ENCODE data around the gene GPR35.

GPR35 gene

DNA sequence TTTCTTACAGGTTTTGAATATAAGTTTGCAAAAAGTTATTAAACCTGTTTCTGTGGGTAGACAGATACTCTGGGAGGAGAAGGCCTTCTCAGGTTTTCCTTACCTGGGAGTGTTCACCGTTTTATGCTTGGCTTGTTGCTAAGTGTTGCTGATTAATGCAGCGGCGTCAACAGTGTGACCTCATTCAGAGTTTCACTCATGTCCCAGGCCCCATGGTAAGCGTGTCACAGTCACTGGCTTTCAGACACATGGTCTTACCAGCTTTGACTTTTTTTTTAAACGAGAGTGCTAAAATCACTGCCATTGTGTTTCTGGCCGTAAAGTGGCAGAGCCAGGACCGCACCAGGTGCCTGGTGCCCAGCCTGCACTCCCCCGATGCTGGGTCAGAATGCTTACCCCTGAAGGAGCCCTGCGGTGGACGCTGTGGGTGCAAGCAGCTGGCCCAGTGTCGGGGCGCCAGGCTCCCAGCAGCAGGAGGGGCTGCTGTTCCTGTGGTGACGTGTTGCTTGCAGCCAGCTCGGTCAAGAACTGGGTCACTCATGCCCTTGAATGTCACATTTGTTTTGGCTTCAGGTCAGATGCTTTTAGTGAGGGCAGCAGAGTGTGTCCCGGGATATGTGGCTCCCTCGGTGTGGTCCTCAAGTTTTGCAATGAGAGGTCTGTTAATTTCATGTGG, 35.3 kb upstream of the GPR35 start:
- DNase-seq, result no peak

DNA sequence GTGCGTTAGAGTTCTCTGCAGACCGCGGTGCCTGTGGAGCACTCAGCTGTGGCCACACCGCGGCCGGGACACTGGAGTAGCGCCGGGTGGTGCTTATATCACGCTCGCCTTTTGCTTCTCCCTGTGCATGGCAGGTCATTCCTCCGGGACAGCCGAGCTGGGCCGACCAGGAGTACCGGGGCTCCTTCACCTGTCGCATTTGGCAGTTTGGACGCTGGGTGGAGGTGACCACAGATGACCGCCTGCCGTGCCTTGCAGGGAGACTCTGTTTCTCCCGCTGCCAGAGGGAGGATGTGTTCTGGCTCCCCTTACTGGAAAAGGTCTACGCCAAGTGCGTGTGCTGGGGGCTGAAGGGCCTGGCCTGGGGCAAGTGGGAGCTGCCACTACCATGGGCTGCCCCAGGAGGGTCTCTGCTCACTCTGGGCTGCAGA, 34.6 kb upstream of the GPR35 start:
- no peak for DNase-seq

DNA sequence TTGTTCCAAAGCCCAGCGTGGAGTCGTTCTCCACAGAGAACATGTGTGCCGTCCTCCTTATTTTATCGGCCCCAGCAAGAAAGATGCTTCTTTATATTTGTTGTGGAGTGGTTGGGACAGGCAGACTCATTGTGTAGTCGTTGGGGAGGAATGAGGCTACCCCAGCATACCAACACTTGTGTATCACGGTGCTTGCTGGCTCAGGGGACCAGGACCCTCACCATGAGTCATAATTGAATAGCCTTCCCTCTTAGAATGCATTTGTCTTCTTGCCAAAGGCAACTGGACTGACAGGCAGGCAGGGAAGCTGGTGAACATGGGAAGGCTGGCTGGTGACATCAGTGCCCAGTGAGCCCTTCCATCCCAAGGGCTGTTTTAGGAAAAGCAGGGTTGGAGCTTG, 34.1 kb upstream of the GPR35 start:
- DNase-seq, result no peak

DNA sequence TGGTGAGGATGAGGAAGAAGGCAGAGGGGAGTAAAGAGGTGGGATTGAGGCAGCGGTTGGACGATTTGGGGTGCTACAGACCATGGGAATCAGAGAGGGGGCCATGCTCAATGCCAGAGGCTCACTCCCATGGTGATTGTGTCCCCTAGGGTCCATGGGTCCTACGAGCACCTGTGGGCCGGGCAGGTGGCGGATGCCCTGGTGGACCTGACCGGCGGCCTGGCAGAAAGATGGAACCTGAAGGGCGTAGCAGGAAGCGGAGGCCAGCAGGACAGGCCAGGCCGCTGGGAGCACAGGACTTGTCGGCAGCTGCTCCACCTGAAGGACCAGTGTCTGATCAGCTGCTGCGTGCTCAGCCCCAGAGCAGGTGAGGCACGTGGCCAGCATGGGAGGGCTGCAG, 33.5 kb upstream of the GPR35 start:
- no peak for DNase-seq

GRCh38 chr2:240593026-240593702, 32.1 kb upstream of the GPR35 start:
- no peak for DNase-seq

GRCh38 chr2:240593703-240594451, 31.4 kb upstream of the GPR35 start:
- DNase-seq, result no peak

DNA sequence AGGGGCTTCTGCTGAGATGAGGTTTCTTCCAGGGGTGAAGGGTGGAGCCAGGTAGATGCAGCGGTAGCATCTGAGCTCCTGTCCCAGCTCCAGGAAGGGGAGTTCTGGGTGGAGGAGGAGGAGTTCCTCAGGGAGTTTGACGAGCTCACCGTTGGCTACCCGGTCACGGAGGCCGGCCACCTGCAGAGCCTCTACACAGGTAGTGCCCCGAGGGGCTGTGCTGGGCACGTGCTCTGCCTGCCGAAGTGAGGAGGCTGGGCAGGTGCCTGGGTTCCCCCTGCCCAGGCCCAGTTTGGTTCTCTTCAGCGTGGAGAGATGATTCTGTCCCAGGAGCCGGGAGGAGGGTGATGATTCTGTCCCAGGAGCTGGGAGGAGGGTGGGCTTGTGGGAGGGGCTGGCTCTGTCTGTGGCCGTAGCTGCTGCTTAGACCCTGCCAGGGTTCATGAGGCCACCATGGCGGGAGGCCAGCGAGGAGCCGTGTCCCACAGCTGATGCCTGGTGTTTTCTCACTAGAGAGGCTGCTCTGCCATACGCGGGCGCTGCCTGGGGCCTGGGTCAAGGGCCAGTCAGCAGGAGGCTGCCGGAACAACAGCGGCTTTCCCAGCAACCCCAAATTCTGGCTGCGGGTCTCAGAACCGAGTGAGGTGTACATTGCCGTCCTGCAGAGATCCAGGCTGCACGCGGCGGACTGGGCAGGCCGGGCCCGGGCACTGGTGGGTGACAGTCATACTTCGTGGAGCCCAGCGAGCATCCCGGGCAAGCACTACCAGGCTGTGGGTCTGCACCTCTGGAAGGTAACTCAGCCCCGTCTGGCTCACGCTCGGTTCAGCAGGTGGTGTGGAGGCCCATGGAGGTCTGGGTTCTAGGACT, 30.5 kb upstream of the GPR35 start:
- DNase-seq, result no peak

GRCh38 chr2:240595381-240596079, 29.8 kb upstream of the GPR35 start:
- DNase-seq, result no peak

DNA sequence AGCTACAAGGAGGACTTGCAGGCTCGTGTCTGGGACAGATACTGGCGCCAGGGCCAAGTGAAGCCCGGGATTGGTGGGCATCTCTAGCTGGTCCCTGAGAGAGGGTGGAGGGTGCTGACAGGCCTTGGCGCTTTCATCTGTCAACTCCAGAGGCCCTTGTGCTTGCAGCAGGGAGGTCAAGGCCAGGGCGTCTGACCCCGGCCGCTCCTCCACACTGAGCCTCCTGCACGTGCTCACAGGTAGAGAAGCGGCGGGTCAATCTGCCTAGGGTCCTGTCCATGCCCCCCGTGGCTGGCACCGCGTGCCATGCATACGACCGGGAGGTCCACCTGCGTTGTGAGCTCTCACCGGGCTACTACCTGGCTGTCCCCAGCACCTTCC, 29.2 kb upstream of the GPR35 start:
- DNase-seq, result no peak

DNA sequence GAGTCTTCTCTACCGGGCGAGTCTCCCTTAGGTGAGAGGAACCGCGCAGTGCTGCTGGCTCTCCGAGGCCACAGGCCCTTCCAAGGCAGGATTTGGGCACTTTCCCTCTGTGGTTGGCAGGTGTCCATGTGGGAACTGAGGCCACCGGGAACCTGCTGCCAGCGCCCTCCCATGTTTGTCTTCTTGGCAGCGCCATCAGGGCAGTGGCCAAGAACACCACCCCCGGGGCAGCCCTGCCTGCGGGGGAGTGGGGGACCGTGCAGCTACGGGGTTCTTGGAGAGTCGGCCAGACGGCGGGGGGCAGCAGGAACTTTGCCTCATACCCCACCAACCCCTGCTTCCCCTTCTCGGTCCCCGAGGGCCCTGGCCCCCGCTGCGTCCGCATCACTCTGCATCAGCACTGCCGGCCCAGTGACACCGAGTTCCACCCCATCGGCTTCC, 28.8 kb upstream of the GPR35 start:
- DNase-seq, result no peak

GRCh38 chr2:240597054-240597418, 28.2 kb upstream of the GPR35 start:
- no peak for DNase-seq

- DNase-seq, result no peak
Observed at GRCh38 chr2:240597419-240598181, 27.7 kb upstream of the GPR35 start.

- DNase-seq, result no peak
Observed at GRCh38 chr2:240598311-240598911, 26.9 kb upstream of the GPR35 start.

DNA sequence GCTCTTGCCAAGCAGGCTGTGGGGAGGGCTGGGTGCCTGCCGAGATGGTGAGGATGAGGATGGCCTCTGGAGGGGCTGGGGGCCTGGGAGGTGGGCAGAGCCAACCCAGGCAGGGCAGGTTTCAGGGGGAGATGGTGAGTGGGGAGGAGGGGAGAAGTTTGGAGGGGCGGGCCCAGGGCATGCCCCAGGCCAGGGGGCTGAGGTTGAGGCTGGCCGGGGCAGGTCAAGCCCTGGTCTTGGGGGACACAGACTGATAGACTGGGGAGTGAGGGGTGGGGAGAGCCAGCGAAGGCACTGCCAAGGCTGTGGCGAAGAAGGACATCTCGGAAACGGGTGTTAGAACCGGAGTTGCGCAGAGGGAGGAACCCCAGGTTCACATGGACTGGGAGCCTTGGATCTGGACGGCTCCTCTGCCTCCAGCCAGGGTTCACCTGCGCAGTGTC, 26.1 kb upstream of the GPR35 start:
- DNase-seq, result no peak

DNA sequence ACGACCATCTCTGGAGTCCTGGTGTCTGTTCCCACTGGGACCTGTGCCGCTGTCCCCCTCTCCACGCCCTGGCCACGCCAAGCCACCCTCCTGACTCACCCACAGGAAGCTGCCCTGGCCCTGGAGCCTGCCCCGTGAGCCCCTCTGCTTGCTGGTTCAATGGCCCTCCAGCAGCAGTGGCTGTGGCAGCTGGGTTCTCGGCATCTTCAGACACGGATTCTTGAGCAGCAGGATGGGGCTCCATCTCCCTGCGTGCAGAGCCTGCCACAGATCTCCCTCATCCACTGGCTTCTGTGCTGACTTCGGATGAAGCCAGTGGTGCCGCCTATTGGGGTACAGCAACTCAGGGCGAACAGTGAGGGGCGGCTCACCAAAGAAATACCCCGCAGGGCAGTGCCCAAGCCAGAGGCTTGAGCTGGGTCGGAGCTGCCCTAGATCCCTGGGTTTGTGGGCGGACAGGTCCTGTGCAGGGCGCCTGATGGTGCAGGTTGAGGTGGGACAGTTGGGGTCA, 24.8 kb upstream of the GPR35 start:
- DNase-seq, result no peak

- no peak for DNase-seq
Observed at GRCh38 chr2:240601061-240601830, 24.0 kb upstream of the GPR35 start.

DNA sequence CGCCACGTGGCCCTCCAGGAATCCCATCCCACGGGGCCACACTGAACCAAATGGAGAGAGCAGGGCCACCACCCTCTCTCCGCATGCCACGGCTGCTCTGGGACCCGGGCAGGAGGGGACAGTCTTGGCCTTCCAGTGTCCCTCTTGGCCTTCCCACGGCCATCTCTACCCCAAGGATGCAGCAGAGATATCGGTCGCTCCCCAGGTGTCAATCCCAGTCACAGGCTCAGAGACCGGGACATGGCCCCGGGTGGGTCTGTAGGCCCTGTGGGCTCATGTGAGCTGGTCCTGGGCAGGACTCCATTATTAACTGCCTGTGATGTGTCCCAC, 23.5 kb upstream of the GPR35 start:
- no peak for DNase-seq

GRCh38 chr2:240602266-240603050, 22.8 kb upstream of the GPR35 start:
- DNase-seq, result no peak

- DNase-seq, result no peak
Observed at GRCh38 chr2:240603081-240603835, 22.0 kb upstream of the GPR35 start.

Measured in amniotic stem cell (primary cell).